K562 (cell line): ENCODE measurements around the gene SLC34A1. TPM values are rescaled to one million over a fixed set of nuclear protein-coding genes. Genes with fewer than 3 reads are reported as not detected.

Source experiments
- E2F3 ChIP-seq: fragments of 250-450 bp; sonication (Bioruptor Pico); IDR thresholded peaks from 2 replicates; pipeline ENCODE4 v1.4.0; 2020; ENCODE audit warnings: mild to moderate bottlenecking
- GATA2 ChIP-seq: sonication (generic); formaldehyde crosslinking; IDR thresholded peaks from 2 replicates; pipeline ENCODE4 v1.4.0; 2020; ENCODE audit warnings: mild to moderate bottlenecking, missing genetic modification reagents
- HINFP ChIP-seq: fragments of 450-650 bp; conservative IDR thresholded peaks from 2 replicates; pipeline ENCODE4 v1.6.1; 2016; ENCODE audit warnings: missing genetic modification characterization, low read depth, mild to moderate bottlenecking, control low read depth, missing compliant biosample characterization
- MCM5 ChIP-seq: fragments of 450-650 bp; IDR thresholded peaks from 2 replicates; pipeline ENCODE4 v1.6.1; 2016; ENCODE audit warnings: low read depth
- MYBL2 ChIP-seq, 2 experiments: fragments of 450-650 bp in 1 of 2; sonication (generic) in 1 of 2; formaldehyde crosslinking in 1 of 2; IDR thresholded peaks; 2 replicates each; pipeline versions ENCODE4 v1.6.1 to v1.8.1; 2017 to 2022; ENCODE audit warnings: borderline replicate concordance in 1 of 2, inconsistent platforms in 1 of 2, low read depth in 1 of 2, mild to moderate bottlenecking in 1 of 2, missing genetic modification reagents in 1 of 2, moderate library complexity in 1 of 2
- POLR2A ChIP-seq: fragments of 450-650 bp; conservative IDR thresholded peaks from 2 replicates; pipeline ENCODE4 v1.6.1; 2016
- RBM39 ChIP-seq: fragments of 200-400 bp; formaldehyde crosslinking; optimal IDR thresholded peaks from 2 replicates; pipeline ENCODE3; 2018; ENCODE audit warnings: low read depth, low read length
- SIRT6 ChIP-seq: IDR thresholded peaks from one replicate; pipeline ENCODE4 v1.6.1; 2012; ENCODE audit warnings: low read depth, mild to moderate bottlenecking, control low read depth, inconsistent platforms, low read length, moderate library complexity
- SUPT5H ChIP-seq: fragments of 450-650 bp; IDR thresholded peaks from 2 replicates; pipeline ENCODE4 v1.6.1; 2016
- TRIM24 ChIP-seq, 2 experiments: fragments of 450-650 bp; IDR thresholded peaks; 2 replicates each; pipeline ENCODE4 v1.6.1; 2016
- XRCC5 ChIP-seq: fragments of 200-400 bp; formaldehyde crosslinking; IDR thresholded peaks from 2 replicates; pipeline ENCODE4 v1.6.1; 2017; ENCODE audit warnings: low read depth, mild to moderate bottlenecking, low read length
- ZNF583 ChIP-seq: fragments of 250-450 bp; sonication (Bioruptor Pico); IDR thresholded peaks from 2 replicates; pipeline ENCODE4 v1.4.0; 2020
- polyA plus RNA-seq, 8 experiments: library from polyadenylated mRNA; depleted of rRNA in 4 of 8; stranded (reverse) in 5 of 8; unstranded in 3 of 8; fragments of >200 nt; fragmentation: Nextera tagmentation in 2 of 8; fragmentation: Illumina TruSeq in 1 of 8; extraction: Ambion mirVana in 2 of 8; extraction: Trizol in 1 of 8; gene quantifications; 2 replicates each; pipeline versions ENCODE4 v1.2.1 to v1.2.3, GENCODE V29; 2011 to 2014; ENCODE audit warnings: inconsistent platforms in 1 of 8, missing spikeins in 1 of 8
- total RNA-seq, 7 experiments: library from RNA; depleted of rRNA in 6 of 7; stranded (reverse); fragments of >200 nt in 6 of 7; fragmentation: Illumina TruSeq in 2 of 7; extraction: Trizol in 2 of 7; gene quantifications; 2 replicates each; pipeline versions ENCODE4 v1.2.1 to v1.2.3, GENCODE V29; 2011 to 2021; ENCODE audit warnings: low replicate concordance in 1 of 7
- TF ChIP-seq, protein P1 (sequence below): fragments of 450-650 bp; IDR thresholded peaks from 2 replicates; pipeline ENCODE4 v1.6.1; 2016; ENCODE audit warnings: low read depth
- TF ChIP-seq, protein P2 (sequence below): IDR thresholded peaks from 2 replicates; pipeline ENCODE4 v1.6.1; 2012; ENCODE audit warnings: low read depth, low read length, improper control_type of control experiment, borderline replicate concordance
- TF ChIP-seq, protein P3 (sequence below): IDR thresholded peaks from 2 replicates; pipeline ENCODE4 v1.6.1; 2014; ENCODE audit warnings: antibody characterized with exemption

SLC34A1 gene
- total and polyA plus RNA-seq, 9 of the 15 experiments (the other 6 are each of a cell fraction or from before 2014, with no cell fraction given) = not detected

- TF ChIP-seq, protein P1, sequence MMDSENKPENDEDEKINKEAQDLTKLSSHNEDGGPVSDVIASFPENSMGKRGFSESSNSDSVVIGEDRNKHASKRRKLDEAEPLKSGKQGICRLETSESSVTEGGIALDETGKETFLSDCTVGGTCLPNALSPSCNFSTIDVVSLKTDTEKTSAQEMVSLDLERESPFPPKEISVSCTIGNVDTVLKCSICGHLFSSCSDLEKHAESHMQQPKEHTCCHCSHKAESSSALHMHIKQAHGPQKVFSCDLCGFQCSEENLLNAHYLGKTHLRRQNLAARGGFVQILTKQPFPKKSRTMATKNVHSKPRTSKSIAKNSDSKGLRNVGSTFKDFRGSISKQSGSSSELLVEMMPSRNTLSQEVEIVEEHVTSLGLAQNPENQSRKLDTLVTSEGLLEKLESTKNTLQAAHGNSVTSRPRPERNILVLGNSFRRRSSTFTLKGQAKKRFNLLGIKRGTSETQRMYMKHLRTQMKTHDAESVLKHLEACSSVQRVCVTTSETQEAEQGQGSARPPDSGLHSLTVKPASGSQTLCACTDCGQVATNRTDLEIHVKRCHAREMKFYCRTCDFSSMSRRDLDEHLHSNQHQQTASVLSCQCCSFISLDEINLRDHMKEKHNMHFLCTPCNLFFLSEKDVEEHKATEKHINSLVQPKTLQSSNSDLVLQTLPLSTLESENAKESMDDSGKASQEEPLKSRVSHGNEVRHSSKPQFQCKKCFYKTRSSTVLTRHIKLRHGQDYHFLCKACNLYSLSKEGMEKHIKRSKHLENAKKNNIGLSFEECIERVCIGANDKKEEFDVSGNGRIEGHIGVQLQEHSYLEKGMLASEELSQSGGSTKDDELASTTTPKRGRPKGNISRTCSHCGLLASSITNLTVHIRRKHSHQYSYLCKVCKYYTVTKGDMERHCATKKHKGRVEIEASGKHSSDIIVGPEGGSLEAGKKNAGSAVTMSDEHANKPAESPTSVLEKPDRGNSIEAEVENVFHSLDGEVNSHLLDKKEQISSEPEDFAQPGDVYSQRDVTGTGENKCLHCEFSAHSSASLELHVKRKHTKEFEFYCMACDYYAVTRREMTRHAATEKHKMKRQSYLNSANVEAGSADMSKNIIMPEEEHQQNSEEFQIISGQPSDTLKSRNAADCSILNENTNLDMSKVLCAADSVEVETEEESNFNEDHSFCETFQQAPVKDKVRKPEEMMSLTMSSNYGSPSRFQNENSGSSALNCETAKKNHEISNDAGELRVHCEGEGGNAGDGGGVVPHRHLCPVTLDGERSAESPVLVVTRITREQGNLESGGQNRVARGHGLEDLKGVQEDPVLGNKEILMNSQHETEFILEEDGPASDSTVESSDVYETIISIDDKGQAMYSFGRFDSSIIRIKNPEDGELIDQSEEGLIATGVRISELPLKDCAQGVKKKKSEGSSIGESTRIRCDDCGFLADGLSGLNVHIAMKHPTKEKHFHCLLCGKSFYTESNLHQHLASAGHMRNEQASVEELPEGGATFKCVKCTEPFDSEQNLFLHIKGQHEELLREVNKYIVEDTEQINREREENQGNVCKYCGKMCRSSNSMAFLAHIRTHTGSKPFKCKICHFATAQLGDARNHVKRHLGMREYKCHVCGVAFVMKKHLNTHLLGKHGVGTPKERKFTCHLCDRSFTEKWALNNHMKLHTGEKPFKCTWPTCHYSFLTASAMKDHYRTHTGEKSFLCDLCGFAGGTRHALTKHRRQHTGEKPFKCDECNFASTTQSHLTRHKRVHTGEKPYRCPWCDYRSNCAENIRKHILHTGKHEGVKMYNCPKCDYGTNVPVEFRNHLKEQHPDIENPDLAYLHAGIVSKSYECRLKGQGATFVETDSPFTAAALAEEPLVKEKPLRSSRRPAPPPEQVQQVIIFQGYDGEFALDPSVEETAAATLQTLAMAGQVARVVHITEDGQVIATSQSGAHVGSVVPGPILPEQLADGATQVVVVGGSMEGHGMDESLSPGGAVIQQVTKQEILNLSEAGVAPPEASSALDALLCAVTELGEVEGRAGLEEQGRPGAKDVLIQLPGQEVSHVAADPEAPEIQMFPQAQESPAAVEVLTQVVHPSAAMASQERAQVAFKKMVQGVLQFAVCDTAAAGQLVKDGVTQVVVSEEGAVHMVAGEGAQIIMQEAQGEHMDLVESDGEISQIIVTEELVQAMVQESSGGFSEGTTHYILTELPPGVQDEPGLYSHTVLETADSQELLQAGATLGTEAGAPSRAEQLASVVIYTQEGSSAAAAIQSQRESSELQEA = peak; percentile 20; the same call in 1 of the 2 replicates
- TF ChIP-seq SIRT6 (peak; percentile 23), ZNF583 (no peak), TRIM24 (IDR thresholded peaks at IDR 0.05) (no peak), RBM39 (peak; percentile 20), SUPT5H (peak; percentile 34), MYBL2 (IDR thresholded peaks at IDR 0.05; ENCODE audit: low read depth) (no peak), MYBL2 (CRISPR knock-in tag; IDR thresholded peaks at IDR 0.05; ENCODE audit: borderline replicate concordance) (no peak), GATA2 (CRISPR knock-in tag) (peak; percentile 73), E2F3 (CRISPR knock-in tag) (no peak), MCM5 (no peak), POLR2A (peak; percentile 10), XRCC5 (peak; percentile 56; the same call in 1 of the 2 replicates), HINFP (tag) (no peak)
- TF ChIP-seq, protein P2, sequence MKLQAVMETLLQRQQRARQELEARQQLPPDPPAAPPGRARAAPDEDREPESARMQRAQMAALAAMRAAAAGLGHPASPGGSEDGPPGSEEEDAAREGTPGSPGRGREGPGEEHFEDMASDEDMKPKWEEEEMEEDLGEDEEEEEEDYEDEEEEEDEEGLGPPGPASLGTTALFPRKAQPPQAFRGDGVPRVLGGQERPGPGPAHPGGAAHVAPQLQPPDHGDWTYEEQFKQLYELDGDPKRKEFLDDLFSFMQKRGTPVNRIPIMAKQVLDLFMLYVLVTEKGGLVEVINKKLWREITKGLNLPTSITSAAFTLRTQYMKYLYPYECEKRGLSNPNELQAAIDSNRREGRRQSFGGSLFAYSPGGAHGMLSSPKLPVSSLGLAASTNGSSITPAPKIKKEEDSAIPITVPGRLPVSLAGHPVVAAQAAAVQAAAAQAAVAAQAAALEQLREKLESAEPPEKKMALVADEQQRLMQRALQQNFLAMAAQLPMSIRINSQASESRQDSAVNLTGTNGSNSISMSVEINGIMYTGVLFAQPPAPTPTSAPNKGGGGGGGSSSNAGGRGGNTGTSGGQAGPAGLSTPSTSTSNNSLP = no peak
- TF ChIP-seq, protein P3, sequence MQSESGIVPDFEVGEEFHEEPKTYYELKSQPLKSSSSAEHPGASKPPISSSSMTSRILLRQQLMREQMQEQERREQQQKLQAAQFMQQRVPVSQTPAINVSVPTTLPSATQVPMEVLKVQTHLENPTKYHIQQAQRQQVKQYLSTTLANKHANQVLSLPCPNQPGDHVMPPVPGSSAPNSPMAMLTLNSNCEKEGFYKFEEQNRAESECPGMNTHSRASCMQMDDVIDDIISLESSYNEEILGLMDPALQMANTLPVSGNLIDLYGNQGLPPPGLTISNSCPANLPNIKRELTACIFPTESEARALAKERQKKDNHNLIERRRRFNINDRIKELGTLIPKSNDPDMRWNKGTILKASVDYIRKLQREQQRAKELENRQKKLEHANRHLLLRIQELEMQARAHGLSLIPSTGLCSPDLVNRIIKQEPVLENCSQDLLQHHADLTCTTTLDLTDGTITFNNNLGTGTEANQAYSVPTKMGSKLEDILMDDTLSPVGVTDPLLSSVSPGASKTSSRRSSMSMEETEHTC = no peak
These were observed 61.0 kb downstream of the SLC34A1 start (continued) for GRCh38 chr5:177445052-177445916.
